Right lobe of liver (tissue), 4 donors: ENCODE results near the gene REST.

Experiments
- POLR2A ChIP-seq: fragments of 450-650 bp; IDR thresholded peaks from one replicate; pipeline ENCODE4 v1.6.1; 2017; ENCODE audit warnings: antibody characterized with exemption, mild to moderate bottlenecking
- TF ChIP-seq, protein P1 (sequence below), 4 donors: fragments of 200-600 bp in 3 of 4; fragments of 450-650 bp in 1 of 4; IDR thresholded peaks; one replicate each; pipeline versions ENCODE4 v1.5.1 to v1.8.0; 2016 to 2022; ENCODE audit warnings: antibody characterized with exemption in 4 of 4, mild to moderate bottlenecking in 2 of 4
- donor health status: DM: no; HTN: no; CAD: no.
- donor health status: DM: no; HTN: no; CAD: no.
- donor health status: DM: no; HTN: yes; CAD: no.

GRCh38 chr4:56910172-56910967, 2.7 kb downstream of the REST start:
- TF ChIP-seq, protein P1, sequence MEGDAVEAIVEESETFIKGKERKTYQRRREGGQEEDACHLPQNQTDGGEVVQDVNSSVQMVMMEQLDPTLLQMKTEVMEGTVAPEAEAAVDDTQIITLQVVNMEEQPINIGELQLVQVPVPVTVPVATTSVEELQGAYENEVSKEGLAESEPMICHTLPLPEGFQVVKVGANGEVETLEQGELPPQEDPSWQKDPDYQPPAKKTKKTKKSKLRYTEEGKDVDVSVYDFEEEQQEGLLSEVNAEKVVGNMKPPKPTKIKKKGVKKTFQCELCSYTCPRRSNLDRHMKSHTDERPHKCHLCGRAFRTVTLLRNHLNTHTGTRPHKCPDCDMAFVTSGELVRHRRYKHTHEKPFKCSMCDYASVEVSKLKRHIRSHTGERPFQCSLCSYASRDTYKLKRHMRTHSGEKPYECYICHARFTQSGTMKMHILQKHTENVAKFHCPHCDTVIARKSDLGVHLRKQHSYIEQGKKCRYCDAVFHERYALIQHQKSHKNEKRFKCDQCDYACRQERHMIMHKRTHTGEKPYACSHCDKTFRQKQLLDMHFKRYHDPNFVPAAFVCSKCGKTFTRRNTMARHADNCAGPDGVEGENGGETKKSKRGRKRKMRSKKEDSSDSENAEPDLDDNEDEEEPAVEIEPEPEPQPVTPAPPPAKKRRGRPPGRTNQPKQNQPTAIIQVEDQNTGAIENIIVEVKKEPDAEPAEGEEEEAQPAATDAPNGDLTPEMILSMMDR (IDR thresholded peaks at IDR 0.05) = no peak
- TF ChIP-seq POLR2A = no peak
